Measurements from ENCODE around the gene RPTOR.

RPTOR gene

GRCh38 chr17:80773243-80773991 is 228.8 kb downstream of the RPTOR start:
- intact Hi-C loops (cut with DNase I), result loop anchor here (10.0 kb wide), 1 partner anchor 319 kb away; no protein-coding TSS in a partner anchor
- peak in 41 of 42 donors; percentile 46 to 90 (median 77) for DNase-seq

- intact Hi-C loops (cut with DNase I), result loop anchor here (10.0 kb wide), 1 partner anchor 319 kb away; no protein-coding TSS in a partner anchor
- DNase-seq, result peak in 4 of 42 donors; percentile 9 to 38 (median 30)
Observed at GRCh38 chr17:80774146-80774545, 229.5 kb downstream of the RPTOR start.

- DNase-seq, result peak in 4 of 42 donors; percentile 8 to 42 (median 27)
- intact Hi-C loops (cut with DNase I), result loop anchor here (10.0 kb wide), 1 partner anchor 320 kb away; no protein-coding TSS in a partner anchor
Observed at GRCh38 chr17:80774643-80775281, 230.1 kb downstream of the RPTOR start.

GRCh38 chr17:80775863-80776262 is 231.2 kb downstream of the RPTOR start:
- intact Hi-C loops (cut with DNase I), result loop anchor here (10.0 kb wide), 1 partner anchor 321 kb away; no protein-coding TSS in a partner anchor
- no peak for DNase-seq

- DNase-seq, result peak in 1 of 42 donors; percentile 3
- intact Hi-C loops (cut with DNase I), result loop anchor here (10.0 kb wide), 1 partner anchor 322 kb away; no protein-coding TSS in a partner anchor
Observed at GRCh38 chr17:80777274-80777673, 232.6 kb downstream of the RPTOR start.

GRCh38 chr17:80778716-80779115 is 234.1 kb downstream of the RPTOR start:
- peak in 4 of 42 donors; percentile 2 to 21 (median 4) for DNase-seq
- intact Hi-C loops (cut with DNase I), result loop anchor here (10.0 kb wide), 1 partner anchor 324 kb away; no protein-coding TSS in a partner anchor

GRCh38 chr17:80779336-80779735 is 234.7 kb downstream of the RPTOR start:
- DNase-seq, result peak in 4 of 42 donors; percentile 1 to 32 (median 12)
- intact Hi-C loops (cut with DNase I), result loop anchor here (10.0 kb wide), 1 partner anchor 325 kb away; no protein-coding TSS in a partner anchor

GRCh38 chr17:80779961-80780380 is 235.3 kb downstream of the RPTOR start:
- DNase-seq, result peak in 5 of 42 donors; percentile 4 to 21 (median 10)
- intact Hi-C loops (cut with DNase I), result loop anchor here (10.0 kb wide), 1 partner anchor 325 kb away; no protein-coding TSS in a partner anchor

- intact Hi-C loops (cut with DNase I), result no loop called here
- DNase-seq, result peak in 4 of 42 donors; percentile 3 to 19 (median 8)
Observed at GRCh38 chr17:80780381-80781198, 236.0 kb downstream of the RPTOR start.

- peak in 10 of 42 donors; percentile 21 to 54 (median 36) for DNase-seq
- intact Hi-C loops (cut with DNase I), result no loop called here
Observed at GRCh38 chr17:80781211-80781610, 236.6 kb downstream of the RPTOR start.

GRCh38 chr17:80781807-80782277 is 237.2 kb downstream of the RPTOR start:
- intact Hi-C loops (cut with DNase I), result no loop called here
- DNase-seq, result peak in 8 of 42 donors; percentile 7 to 36 (median 24)

- DNase-seq, result peak in 7 of 42 donors; percentile 8 to 42 (median 12)
- intact Hi-C loops (cut with DNase I), result no loop called here
Observed at GRCh38 chr17:80782536-80783427, 238.1 kb downstream of the RPTOR start.

GRCh38 chr17:80783486-80783885 is 238.8 kb downstream of the RPTOR start:
- intact Hi-C loops (cut with DNase I), result no loop called here
- peak in 7 of 42 donors; percentile 11 to 40 (median 25) for DNase-seq

GRCh38 chr17:80783971-80784370 is 239.3 kb downstream of the RPTOR start:
- intact Hi-C loops (cut with DNase I), result no loop called here
- DNase-seq, result peak in 3 of 42 donors; percentile 10 to 26 (median 11)

- intact Hi-C loops (cut with DNase I), result no loop called here
- peak in 23 of 42 donors; percentile 24 to 81 (median 51) for DNase-seq
Observed at GRCh38 chr17:80785477-80786178, 241.0 kb downstream of the RPTOR start.

GRCh38 chr17:80786470-80786869 is 241.8 kb downstream of the RPTOR start:
- intact Hi-C loops (cut with DNase I), result no loop called here

GRCh38 chr17:80786887-80787286 is 242.2 kb downstream of the RPTOR start:
- peak in 2 of 42 donors; percentile 7 to 25 for DNase-seq
- intact Hi-C loops (cut with DNase I), result no loop called here

More at GRCh38 chr17:80786470-80786869, 241.8 kb downstream of the RPTOR start:
- DNase-seq, result peak in 14 of 42 donors; percentile 24 to 78 (median 40)

Measured in head of caudate nucleus (tissue), 42 donors.